Astrocyte (in vitro differentiated cells and primary cell): ENCODE measurements around the gene GORASP2. TPM values are rescaled to one million over a fixed set of nuclear protein-coding genes. Genes with fewer than 3 reads are reported as not detected.

ENCODE experiments used
- DNase-seq: peaks from one replicate; pipeline ENCODE4 v3.0.0-alpha.2; 2010; ENCODE audit warnings: low read depth
- FAIRE-seq: peaks from 2 replicates; lab custom pipeline; 2011; peaks lifted over from hg19 to GRCh38; lab: Jason Lieb, UNC
- H2AFZ ChIP-seq: 2 replicates; pipeline ENCODE4 v1.6.0; 2012; ENCODE audit warnings: low read depth, low read length, inconsistent platforms
- H3K27ac ChIP-seq: 2 replicates; pipeline ENCODE4 v1.5.1; 2011; ENCODE audit warnings: low read depth, low read length, inconsistent platforms
- H3K27me3 ChIP-seq: 2 replicates; pipeline ENCODE4 v1.6.0; 2011; ENCODE audit warnings: low read length, inconsistent platforms; ENCODE audit not compliant: insufficient read depth
- H3K36me3 ChIP-seq: 2 replicates; pipeline ENCODE4 v1.5.1; 2011; ENCODE audit warnings: low read length, inconsistent platforms; ENCODE audit not compliant: insufficient read depth
- H3K4me1 ChIP-seq: 2 replicates; pipeline ENCODE4 v1.5.1; 2011; ENCODE audit warnings: low read length, inconsistent platforms; ENCODE audit not compliant: insufficient read depth
- H3K4me2 ChIP-seq: 2 replicates; pipeline ENCODE4 v1.6.0; 2012; ENCODE audit warnings: low read length, inconsistent platforms
- H3K4me3 ChIP-seq: 2 replicates; pipeline ENCODE4 v1.5.1; 2011; ENCODE audit warnings: low read depth, mild to moderate bottlenecking, low read length, inconsistent platforms; ENCODE audit not compliant: insufficient read depth
- H3K79me2 ChIP-seq: 2 replicates; pipeline ENCODE4 v1.6.0; 2012; ENCODE audit warnings: mild to moderate bottlenecking, low read length, inconsistent platforms; ENCODE audit not compliant: insufficient read depth
- H3K9ac ChIP-seq: 2 replicates; pipeline ENCODE4 v1.6.0; 2012; ENCODE audit warnings: mild to moderate bottlenecking, low read length, inconsistent platforms
- H3K9me3 ChIP-seq: 2 replicates; pipeline ENCODE4 v1.5.1; 2012; ENCODE audit warnings: low read depth, mild to moderate bottlenecking, low read length, inconsistent platforms; ENCODE audit not compliant: insufficient read depth
- H4K20me1 ChIP-seq: 2 replicates; pipeline ENCODE4 v1.6.0; 2012; ENCODE audit warnings: low read length, inconsistent platforms; ENCODE audit not compliant: insufficient read depth
- H3K27ac Mint-ChIP-seq: one replicate; pipeline ENCODE4 v1.8.0; 2021; ENCODE audit warnings: mild to moderate bottlenecking, mixed read lengths; ENCODE audit not compliant: unreplicated experiment
- H3K27me3 Mint-ChIP-seq: one replicate; pipeline ENCODE4 v1.8.0; 2021; ENCODE audit warnings: low read depth, mixed read lengths; ENCODE audit not compliant: unreplicated experiment
- H3K36me3 Mint-ChIP-seq: one replicate; pipeline ENCODE4 v1.8.0; 2021; ENCODE audit warnings: low read depth, mixed read lengths; ENCODE audit not compliant: unreplicated experiment
- H3K4me1 Mint-ChIP-seq: one replicate; pipeline ENCODE4 v1.8.0; 2021; ENCODE audit warnings: low read depth, mixed read lengths; ENCODE audit not compliant: unreplicated experiment
- H3K4me3 Mint-ChIP-seq: one replicate; pipeline ENCODE4 v1.8.0; 2021; ENCODE audit warnings: mild to moderate bottlenecking, moderate library complexity, mixed read lengths; ENCODE audit not compliant: unreplicated experiment
- H3K9me3 Mint-ChIP-seq: one replicate; pipeline ENCODE4 v1.8.0; 2021; ENCODE audit warnings: mild to moderate bottlenecking, mixed read lengths; ENCODE audit not compliant: unreplicated experiment
- CTCF ChIP-seq: IDR thresholded peaks from 2 replicates; pipeline ENCODE4 v1.5.1; 2011; ENCODE audit warnings: low read depth, mild to moderate bottlenecking, inconsistent platforms, low read length, moderate library complexity; ENCODE audit not compliant: insufficient read depth
- EZH2 ChIP-seq: IDR thresholded peaks from 2 replicates; pipeline ENCODE4 v1.6.1; 2012; ENCODE audit warnings: mild to moderate bottlenecking, low read length, inconsistent platforms; ENCODE audit not compliant: insufficient read depth
- total RNA-seq: library from RNA; stranded (reverse); gene quantifications from 2 replicates; pipeline ENCODE4 v1.2.1, GENCODE V29; 2021

GORASP2 gene
- total RNA-seq, 1 donor from 2014 or later = 116 TPM

- Histone ChIP-seq H3K27ac (peak overlapping the region; percentile 63), H4K20me1 (peaks cover 4% of the 10 kb centered on the region), H3K4me3 (peak overlapping the region; percentile 67), H3K27me3 (no peaks in the 10 kb centered on the region), H3K4me2 (peak overlapping the region; percentile 90), H2AFZ (peak overlapping the region; percentile 85), H3K36me3 (no peaks in the 10 kb centered on the region), H3K9ac (peak overlapping the region; percentile 84), H3K9me3 (no peaks in the 10 kb centered on the region), H3K4me1 (peaks cover 9% of the 10 kb centered on the region), H3K79me2 (no peaks in the 10 kb centered on the region)
- no peak for FAIRE-seq
- H3K27me3 Mint-ChIP-seq = peaks cover 2% of the 10 kb centered on the region
- TF ChIP-seq CTCF (peak; percentile 67), EZH2 (no peak)
- H3K9me3 Mint-ChIP-seq = no peaks in the 10 kb centered on the region
- peak overlapping the region; percentile 21 for H3K4me3 Mint-ChIP-seq
- H3K4me1 Mint-ChIP-seq = peaks cover 5% of the 10 kb centered on the region
- H3K27ac Mint-ChIP-seq = no peak overlapping the region
- peaks cover 7% of the 10 kb centered on the region for H3K36me3 Mint-ChIP-seq
- peak; percentile 48 for DNase-seq
Measured at GRCh38 chr2:170973492-170974303, 44.6 kb downstream of the GORASP2 start.

- Histone ChIP-seq H3K4me3 (peak overlapping the region; percentile 67), H3K9ac (peak overlapping the region; percentile 84), H3K9me3 (no peaks in the 10 kb centered on the region), H4K20me1 (no peaks in the 10 kb centered on the region), H3K4me2 (peak overlapping the region; percentile 90), H3K36me3 (no peaks in the 10 kb centered on the region), H3K27ac (no peak overlapping the region), H3K27me3 (no peaks in the 10 kb centered on the region), H2AFZ (peak overlapping the region; percentile 85), H3K79me2 (no peaks in the 10 kb centered on the region), H3K4me1 (peaks cover 9% of the 10 kb centered on the region)
- DNase-seq = no peak
- no peak overlapping the region for H3K27ac Mint-ChIP-seq
- FAIRE-seq = no peak
- H3K4me3 Mint-ChIP-seq = peak overlapping the region; percentile 21
- H3K4me1 Mint-ChIP-seq = peaks cover 5% of the 10 kb centered on the region
- H3K36me3 Mint-ChIP-seq = peaks cover 2% of the 10 kb centered on the region
- H3K9me3 Mint-ChIP-seq = no peaks in the 10 kb centered on the region
- peaks cover 2% of the 10 kb centered on the region for H3K27me3 Mint-ChIP-seq
- no peak for TF ChIP-seq CTCF
- no peak for TF ChIP-seq EZH2
Measured at GRCh38 chr2:170974304-170974993, 45.4 kb downstream of the GORASP2 start.
